SK-N-SH treated with all-trans-retinoic acid at 6 μM for 48 hours (cell line): ENCODE measurements around the gene PLCB2.

Source experiments
- ARNTL ChIP-seq: fragments of 450-650 bp; formaldehyde crosslinking; IDR thresholded peaks from 2 replicates; pipeline ENCODE4 v1.5.0; 2020; ENCODE audit warnings: low read depth, mild to moderate bottlenecking, moderate library complexity, borderline replicate concordance
- BACH2 ChIP-seq: fragments of 250-450 bp; sonication (Bioruptor Pico); IDR thresholded peaks from 2 replicates; pipeline ENCODE4 v1.9.0; 2021; ENCODE audit warnings: mild to moderate bottlenecking, borderline replicate concordance
- RARB ChIP-seq: fragments of 250-450 bp; sonication (Bioruptor Pico); IDR thresholded peaks from 2 replicates; pipeline ENCODE4 v1.8.0; 2021; ENCODE audit warnings: mild to moderate bottlenecking, moderate library complexity
- TOX ChIP-seq: fragments of 250-450 bp; sonication (Bioruptor Pico); IDR thresholded peaks from 2 replicates; pipeline ENCODE4 v1.8.0; 2021; ENCODE audit warnings: mild to moderate bottlenecking, moderate library complexity, borderline replicate concordance
- ZC3H10 ChIP-seq: fragments of 250-450 bp; sonication (Bioruptor Pico); IDR thresholded peaks from 2 replicates; pipeline ENCODE4 v1.5.1; 2021; ENCODE audit warnings: mild to moderate bottlenecking, moderate library complexity
- ZFP3 ChIP-seq: fragments of 250-450 bp; sonication (Bioruptor Pico); IDR thresholded peaks from 2 replicates; pipeline ENCODE4 v1.5.0; 2020; ENCODE audit warnings: mild to moderate bottlenecking, moderate library complexity
- ZFP30 ChIP-seq: fragments of 450-650 bp; formaldehyde crosslinking; IDR thresholded peaks from 2 replicates; pipeline ENCODE4 v1.5.0; 2022; ENCODE audit warnings: mild to moderate bottlenecking, moderate library complexity
- ZNF70 ChIP-seq: fragments of 450-650 bp; formaldehyde crosslinking; IDR thresholded peaks from 2 replicates; pipeline ENCODE4 v1.5.0; 2020; ENCODE audit warnings: mild to moderate bottlenecking, moderate library complexity
- ZNF8 ChIP-seq: fragments of 450-650 bp; formaldehyde crosslinking; IDR thresholded peaks from 2 replicates; pipeline ENCODE4 v1.5.0; 2020; ENCODE audit warnings: mild to moderate bottlenecking, moderate library complexity

DNA sequence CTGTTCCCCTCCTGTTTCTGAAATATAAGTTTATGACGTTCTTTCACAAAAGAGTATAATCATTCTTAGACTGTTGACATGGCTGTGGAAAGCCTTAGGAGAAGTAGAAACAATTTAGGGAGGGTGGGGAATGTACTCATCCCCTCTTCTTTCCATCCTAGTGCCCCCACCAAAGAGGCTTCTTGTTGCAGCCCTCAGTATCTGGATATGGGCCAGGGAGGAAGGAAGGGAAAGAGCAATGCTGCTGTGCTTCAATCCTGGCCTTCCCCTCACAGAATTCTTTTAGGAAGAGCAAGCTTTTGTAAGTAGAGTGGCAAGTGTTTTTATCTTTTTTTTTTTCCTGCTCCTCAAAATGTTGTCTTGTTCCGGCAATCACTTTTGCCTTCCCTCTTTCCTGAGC, 17.5 kb upstream of the PLCB2 start:
- TF ChIP-seq RARB (CRISPR knock-in tag) (no peak), ZNF8 (CRISPR knock-in tag) (no peak), ZFP3 (CRISPR knock-in tag) (no peak), ZC3H10 (CRISPR knock-in tag) (no peak), ARNTL (CRISPR knock-in tag) (no peak), BACH2 (CRISPR knock-in tag) (no peak), TOX (no peak), ZNF70 (CRISPR knock-in tag) (no peak), ZFP30 (no peak)
